ENCODE data around the gene SSBP3.

- TF ChIP-seq CTCF (IDR thresholded peaks at IDR 0.05) (no peak), POLR2AphosphoS5 (IDR thresholded peaks at IDR 0.05) (no peak)
Observed at GRCh38 chr1:54453022-54453421, 46.8 kb upstream of the SSBP3 start.

Measured in suprapubic skin (tissue), 3 donors.